ENCODE measurements around the gene CDC25A.
A peak's percentile ranks its signal among the peaks of the same experiment; 100 is the strongest.

Gene CDC25A

DNA sequence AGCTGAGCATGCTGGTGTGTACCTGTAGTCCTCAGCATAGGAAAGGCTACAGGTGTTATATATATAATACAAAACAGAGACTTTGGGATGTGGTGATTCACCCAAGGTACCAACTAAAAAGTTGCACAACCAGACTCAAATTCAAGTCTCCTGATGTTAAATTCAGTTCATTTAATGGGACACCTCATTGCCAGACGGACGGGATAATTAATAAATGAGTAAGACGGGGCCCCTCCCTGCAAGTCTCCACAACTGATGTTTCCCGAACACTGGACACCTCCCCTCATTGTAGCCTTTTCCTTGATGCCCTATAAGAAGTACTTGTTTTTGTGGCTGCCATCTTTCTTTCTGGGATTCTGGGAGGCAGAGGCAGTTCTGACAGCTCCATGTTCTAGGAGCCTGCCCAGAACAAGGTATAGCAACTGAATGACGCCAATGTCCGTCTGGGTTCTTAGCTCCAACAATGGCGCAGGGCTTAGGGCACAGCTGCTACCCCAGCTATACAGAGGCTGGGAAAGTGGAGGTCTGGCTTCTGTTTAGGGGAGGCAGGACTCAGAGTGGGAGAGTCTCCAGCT lies 50.7 kb downstream of the CDC25A start:
- no peak overlapping the region for H3K4me3 ChIP-seq (ENCODE audit: low read depth, low read length)
- DNase-seq (ENCODE audit: low read depth) = no peak
- TF ChIP-seq, protein P1, sequence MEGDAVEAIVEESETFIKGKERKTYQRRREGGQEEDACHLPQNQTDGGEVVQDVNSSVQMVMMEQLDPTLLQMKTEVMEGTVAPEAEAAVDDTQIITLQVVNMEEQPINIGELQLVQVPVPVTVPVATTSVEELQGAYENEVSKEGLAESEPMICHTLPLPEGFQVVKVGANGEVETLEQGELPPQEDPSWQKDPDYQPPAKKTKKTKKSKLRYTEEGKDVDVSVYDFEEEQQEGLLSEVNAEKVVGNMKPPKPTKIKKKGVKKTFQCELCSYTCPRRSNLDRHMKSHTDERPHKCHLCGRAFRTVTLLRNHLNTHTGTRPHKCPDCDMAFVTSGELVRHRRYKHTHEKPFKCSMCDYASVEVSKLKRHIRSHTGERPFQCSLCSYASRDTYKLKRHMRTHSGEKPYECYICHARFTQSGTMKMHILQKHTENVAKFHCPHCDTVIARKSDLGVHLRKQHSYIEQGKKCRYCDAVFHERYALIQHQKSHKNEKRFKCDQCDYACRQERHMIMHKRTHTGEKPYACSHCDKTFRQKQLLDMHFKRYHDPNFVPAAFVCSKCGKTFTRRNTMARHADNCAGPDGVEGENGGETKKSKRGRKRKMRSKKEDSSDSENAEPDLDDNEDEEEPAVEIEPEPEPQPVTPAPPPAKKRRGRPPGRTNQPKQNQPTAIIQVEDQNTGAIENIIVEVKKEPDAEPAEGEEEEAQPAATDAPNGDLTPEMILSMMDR (conservative IDR thresholded peaks at IDR 0.05; ENCODE audit: low read depth, low read length) = no peak

DNA sequence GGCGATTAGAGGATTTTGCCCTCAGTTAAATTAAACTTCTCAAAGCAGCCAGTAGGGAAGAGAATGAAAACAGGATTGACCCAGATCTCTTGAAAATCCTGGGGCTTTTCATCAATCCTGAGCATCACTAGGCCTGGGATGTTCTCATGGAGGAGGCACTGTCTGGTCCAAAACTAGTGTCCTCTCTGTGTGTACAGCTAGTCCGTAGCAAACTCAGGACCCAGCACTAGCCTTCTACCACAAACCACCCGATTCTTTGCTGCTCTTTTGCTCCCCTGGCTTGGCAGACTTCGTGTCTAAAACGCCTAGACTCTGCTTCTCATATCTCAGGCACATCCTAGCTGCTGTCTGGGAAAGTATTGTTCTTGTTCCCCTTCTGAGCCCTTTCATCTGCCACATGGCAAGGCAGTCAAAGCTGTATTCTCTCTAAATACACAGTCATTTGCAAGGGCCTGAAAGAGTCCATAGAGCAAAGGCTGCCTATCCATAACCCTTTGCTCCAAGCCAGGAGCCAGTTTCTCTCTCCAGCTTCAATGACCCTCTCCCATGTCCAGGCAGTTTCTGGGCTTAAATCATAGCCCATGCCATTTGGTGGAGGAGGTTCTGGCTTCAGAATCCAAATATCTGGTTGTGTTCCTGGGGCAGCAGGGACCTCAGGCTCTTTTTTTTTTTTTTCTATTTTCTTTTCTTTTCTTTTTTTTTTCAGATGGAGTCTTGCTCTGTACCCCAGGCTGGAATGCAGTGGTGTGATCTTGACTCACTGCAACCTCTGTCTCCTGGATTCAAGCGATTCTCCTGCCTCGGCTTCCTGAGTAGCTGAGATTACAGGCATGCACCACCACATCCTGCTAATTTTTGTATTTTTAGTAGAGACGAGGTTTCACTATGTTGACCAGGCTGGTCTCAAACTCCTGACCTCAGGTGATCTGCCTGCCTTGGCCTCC lies 52.4 kb downstream of the CDC25A start:
- TF ChIP-seq, protein P1 (conservative IDR thresholded peaks at IDR 0.05; ENCODE audit: low read depth, low read length) = no peak

DNA sequence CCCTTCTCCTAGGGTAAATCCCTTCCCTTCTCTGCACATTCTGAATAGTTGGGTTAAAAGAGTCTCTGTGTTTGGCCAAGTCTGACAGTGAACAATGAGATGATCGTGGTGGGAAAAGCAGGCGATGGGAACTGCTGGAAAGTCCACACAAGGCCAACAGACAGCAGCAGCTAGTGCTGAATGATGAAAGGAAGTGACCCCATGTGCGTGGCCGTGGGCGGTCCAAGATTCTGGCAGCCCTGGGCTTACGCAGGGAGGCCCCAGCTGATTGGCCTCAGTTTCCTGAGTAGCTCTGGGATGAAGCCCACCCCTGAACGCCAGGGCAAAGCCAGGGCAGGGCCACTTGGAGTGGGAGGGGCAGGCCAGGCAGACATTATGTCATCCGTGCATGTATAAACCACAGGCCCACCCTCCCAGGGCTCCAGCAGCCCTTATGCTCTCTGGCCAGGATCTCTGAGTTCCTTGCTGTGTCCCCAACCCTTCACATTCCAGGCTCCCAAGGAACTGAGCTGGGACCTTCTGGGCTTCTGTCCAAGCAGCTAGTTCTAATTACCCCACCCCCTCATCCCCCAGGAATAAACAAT lies 57.8 kb downstream of the CDC25A start:
- no peak overlapping the region for H3K4me3 ChIP-seq (ENCODE audit: low read depth, low read length)
- peak; percentile 96 for DNase-seq (ENCODE audit: low read depth)
- TF ChIP-seq, protein P1 (conservative IDR thresholded peaks at IDR 0.05; ENCODE audit: low read depth, low read length) = no peak

More for the DNA sequence above, 52.4 kb downstream of the CDC25A start:
- peak; percentile 53 for DNase-seq (ENCODE audit: low read depth)
- no peak overlapping the region for H3K4me3 ChIP-seq (ENCODE audit: low read depth, low read length)

DNA sequence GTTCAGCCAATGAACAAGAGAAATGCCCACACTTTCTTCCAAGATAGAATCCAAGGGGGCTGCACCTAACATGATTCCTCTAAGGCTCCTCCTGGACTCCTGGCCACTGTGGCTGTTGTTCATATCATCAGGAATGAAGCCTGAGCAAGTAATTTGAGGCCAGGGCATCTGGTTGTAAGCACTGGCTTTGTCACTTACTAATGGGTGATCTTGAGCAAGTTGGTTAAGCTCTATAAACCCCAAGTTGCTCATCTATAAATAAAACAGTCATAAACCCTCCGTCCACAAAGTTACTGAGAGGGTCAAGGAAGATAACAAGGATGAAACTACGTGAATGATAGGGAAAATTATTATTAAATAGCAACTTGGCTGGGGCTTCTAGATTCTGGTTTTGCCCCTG lies 58.3 kb downstream of the CDC25A start:
- H3K4me3 ChIP-seq (ENCODE audit: low read depth, low read length) = no peak overlapping the region
- peak; percentile 36 for DNase-seq (ENCODE audit: low read depth)
- TF ChIP-seq, protein P1 (conservative IDR thresholded peaks at IDR 0.05; ENCODE audit: low read depth, low read length) = no peak

DNA sequence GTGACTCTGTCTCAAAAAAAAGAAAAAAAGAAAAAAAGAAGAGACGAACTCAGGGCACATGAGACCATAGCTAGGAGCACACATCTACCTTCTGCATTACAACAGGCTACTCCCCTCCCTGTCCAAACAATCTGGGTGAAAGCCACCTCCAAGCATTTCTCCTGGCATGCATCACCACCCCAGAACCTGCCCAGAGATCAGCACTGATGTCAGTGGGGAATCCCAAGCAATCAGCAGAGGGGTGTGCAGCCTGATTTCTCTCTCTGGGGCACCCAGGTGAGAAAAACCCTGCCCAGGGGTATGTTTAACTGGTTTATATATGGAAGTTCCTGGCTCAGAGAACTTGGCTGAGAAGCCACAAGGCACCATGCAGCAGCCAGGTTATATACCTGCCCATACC lies 59.4 kb downstream of the CDC25A start:
- no peak for DNase-seq (ENCODE audit: low read depth)
- TF ChIP-seq, protein P1 (conservative IDR thresholded peaks at IDR 0.05; ENCODE audit: low read depth, low read length) = no peak
- no peak overlapping the region for H3K4me3 ChIP-seq (ENCODE audit: low read depth, low read length)

DNA sequence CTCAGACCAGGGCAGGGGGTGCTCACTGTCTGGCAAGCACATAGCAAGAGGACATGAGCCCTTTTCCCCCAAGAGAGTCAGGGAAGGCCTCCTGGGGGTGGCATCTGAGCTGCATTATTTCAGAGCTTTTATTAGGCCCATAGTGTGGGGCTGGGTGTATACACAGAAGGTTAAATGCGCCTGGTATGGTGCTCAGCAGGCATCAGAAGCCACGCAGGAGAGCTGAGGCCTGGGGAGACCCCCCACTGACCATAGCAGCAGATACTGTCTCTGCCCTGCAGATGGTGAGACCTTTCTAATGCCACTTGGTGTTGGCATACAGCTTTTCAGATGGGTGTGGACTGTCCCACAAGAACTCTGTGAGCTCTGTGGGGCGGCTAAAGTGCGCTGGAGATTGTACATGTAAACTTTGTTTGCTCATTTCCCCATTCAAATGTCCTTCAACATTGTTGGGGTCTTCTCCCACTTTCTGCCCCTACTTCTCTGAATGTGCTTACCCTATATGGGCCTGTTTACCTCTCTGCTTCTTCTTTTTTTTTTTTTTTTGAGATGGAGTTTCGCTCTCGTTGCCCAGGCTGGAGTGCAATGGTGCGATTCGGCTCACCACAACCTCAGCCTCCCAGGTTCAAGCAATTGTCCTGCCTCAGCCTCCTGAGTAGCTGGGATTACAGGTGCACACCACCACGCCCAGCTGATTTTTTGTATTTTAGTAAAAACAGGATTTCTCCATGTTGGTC lies 62.2 kb downstream of the CDC25A start:
- TF ChIP-seq, protein P1 (conservative IDR thresholded peaks at IDR 0.05; ENCODE audit: low read depth, low read length) = no peak
- no peak overlapping the region for H3K4me3 ChIP-seq (ENCODE audit: low read depth, low read length)
- no peak for DNase-seq (ENCODE audit: low read depth)
